LHCN-M2 (cell line): Measurements from ENCODE around the gene BEND6. TPM values are rescaled to one million over a fixed set of nuclear protein-coding genes. Genes with fewer than 3 reads are reported as not detected.

Experiments
- DNase-seq: peaks from one replicate; pipeline ENCODE4 v3.0.0-alpha.2; 2012; ENCODE audit warnings: low read depth
- total RNA-seq: library from RNA; depleted of rRNA; stranded (reverse); fragments of >200 nt; gene quantifications from 2 replicates; pipeline ENCODE4 v1.2.3, GENCODE V29; 2014

The BEND6 gene
- total RNA-seq, 1 experiment from 2014 or later, result 14.1 TPM

DNA sequence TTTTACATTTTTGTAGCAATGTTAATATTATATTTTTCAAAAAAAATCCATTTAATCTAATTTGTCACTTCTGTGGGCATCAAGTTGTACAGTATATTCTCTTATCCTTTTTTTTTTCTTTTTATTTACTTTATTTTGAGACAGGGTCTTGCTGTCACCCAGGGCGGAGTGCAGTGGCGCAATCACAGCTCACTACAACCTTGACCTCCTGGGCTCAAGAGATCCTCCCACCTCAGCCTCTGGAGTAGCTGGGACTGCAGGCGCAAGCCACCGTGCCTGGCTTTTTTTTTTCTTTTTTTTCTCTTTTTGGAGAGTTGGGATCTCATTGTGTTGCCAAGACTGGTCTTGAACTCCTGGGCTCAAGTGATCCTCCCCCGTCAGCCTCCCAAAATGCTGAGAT, 14.4 kb upstream of the BEND6 start:
- no peak for DNase-seq

- no peak for DNase-seq
Measured at GRCh38 chr6:56940977-56941376, 13.9 kb upstream of the BEND6 start.

- no peak for DNase-seq
Measured at GRCh38 chr6:56944661-56945060, 10.2 kb upstream of the BEND6 start.

GRCh38 chr6:56946368-56946767, 8.5 kb upstream of the BEND6 start:
- DNase-seq, result no peak

DNA sequence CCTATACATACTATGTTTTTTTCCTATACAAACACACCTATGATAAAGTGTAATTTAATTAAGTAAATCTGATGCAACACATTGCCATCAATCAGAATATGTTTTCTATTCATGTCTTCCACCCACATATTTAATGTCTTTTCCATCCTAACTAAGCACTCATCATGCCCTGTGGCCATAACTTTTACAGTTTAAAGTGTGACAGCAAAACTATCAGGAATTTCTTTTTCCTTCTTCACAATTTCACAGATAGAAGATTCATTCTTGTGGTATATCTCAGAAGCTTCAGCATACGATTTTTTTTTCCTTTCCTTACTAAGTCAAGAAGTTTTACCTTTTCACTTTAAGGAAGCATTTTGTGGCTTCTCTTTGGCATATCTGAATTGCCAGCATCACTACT, 7.0 kb upstream of the BEND6 start:
- DNase-seq, result no peak

GRCh38 chr6:56949265-56949664, 5.6 kb upstream of the BEND6 start:
- no peak for DNase-seq

- no peak for DNase-seq
Measured at GRCh38 chr6:56949925-56950495, 4.9 kb upstream of the BEND6 start.

GRCh38 chr6:56951049-56951831, 3.7 kb upstream of the BEND6 start:
- no peak for DNase-seq

- DNase-seq, result peak; percentile 23
Measured at GRCh38 chr6:56953597-56954402, 1.1 kb upstream of the BEND6 start.

- DNase-seq, result peak; percentile 92
Measured at GRCh38 chr6:56955171-56956155, 556 bp downstream of the BEND6 start.

DNA sequence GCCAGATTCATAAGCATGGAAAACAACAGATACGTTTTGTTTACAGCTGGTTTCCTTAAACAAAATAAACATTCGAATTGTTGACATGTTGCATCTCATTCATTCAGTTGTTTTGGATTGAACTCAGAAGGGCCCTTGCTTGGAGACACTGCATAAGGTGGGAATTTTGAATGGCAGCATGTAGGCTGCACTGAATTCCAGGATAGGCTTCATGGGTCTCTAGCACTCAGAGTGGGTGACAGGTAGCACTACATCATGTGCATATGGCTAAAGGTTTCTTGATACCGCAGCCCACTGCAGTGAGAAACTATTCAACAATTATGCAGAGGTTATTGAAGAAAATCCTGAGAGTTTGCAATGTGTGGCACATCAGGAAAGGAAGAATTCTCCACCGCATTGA, 1.6 kb downstream of the BEND6 start:
- DNase-seq, result no peak

DNA sequence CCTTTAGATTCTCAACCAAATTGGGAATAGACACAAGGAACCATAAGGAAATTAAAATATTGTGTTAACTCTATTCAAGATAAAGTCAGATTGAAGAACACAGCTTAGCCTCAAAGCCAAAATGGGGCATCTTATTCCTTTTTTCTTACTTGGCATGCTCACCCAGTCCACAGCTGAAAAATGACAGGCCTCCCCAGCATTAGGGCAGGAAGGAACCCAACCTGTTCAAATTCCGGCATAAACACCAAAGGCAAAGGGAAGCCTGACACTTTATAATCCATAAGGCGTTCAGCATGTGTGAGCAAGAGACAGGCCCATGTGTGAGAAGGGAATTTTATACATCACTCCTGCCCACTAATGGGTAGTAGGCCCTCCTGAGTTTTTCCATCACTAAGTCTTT, 2.9 kb downstream of the BEND6 start:
- no peak for DNase-seq

- DNase-seq, result peak; percentile 32
Measured at GRCh38 chr6:56958481-56958880, 3.6 kb downstream of the BEND6 start.

DNA sequence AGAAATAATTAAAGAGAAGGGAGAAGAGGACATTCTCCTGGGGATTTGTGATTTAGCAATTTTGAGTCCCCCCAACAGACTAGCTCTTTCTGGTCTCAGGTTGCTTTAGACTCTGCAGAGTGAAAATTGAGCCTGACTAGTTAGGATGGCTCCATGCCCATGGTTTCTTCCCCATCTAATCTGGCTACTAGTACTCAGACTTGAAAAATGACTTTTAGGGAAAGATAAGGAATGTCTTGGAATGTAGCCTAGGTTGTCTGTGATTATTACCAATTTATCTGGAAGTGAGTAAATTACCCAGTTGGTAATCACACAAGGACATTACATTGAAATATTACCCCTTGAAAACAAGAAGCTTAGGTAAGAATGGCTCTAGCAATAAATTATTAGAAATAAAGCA, 4.2 kb downstream of the BEND6 start:
- DNase-seq, result peak; percentile 18

DNA sequence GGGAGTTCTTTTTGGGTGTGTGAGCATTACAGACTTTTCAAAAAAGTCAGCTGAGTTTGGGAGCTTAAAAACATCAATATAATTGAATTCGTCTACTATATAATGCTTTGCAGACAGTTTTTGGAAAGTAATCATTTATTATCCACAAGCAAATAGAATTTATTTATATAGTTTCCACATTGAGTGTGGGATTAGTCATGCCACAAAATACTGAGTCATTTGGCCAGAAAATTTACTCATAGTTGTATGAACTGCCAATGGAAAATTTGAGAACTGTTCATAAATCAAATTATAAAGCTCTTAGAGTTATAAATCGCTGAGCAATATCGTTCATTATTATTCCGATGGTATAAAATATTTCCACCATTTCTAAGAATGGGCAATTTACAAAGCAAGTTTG, 5.0 kb downstream of the BEND6 start:
- peak; percentile 72 for DNase-seq

DNA sequence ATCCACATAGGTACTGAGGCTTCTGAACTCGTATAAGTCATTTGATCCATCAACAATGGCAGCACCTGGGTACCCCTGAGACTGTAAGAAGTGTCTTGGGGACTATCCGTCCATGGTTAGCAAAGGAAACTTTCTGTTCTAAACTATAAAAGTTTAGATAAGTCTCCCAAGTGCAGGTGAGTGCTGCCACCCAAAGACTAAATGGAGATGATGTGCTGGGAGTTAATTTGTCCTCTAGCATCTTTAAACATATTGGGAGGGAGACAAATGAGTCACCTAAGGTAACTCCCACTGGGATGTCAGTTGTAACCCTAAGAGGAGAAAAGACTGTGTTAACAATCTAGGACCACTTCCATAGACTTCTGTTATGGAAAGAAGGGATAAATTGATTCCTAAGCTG, 6.2 kb downstream of the BEND6 start:
- peak; percentile 51 for DNase-seq

DNA sequence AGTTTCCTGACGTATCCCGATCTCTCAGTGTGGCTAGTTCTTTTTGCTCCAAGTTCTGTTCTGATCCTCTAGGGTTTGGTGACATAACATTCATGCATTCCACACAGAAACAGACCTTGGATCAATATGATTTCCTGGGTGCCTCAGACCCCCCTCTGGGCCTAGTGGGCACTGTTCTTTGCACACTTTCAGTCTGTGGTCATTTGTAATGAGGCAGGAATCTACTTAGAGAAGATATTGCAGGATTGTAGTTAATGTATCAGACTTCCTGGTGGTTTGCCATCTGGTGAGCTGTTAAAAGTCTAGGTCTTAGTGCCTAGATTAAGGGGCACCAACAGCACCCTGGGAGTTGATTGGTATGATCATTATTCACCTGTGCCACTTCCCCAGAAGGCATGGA, 7.5 kb downstream of the BEND6 start:
- no peak for DNase-seq

DNA sequence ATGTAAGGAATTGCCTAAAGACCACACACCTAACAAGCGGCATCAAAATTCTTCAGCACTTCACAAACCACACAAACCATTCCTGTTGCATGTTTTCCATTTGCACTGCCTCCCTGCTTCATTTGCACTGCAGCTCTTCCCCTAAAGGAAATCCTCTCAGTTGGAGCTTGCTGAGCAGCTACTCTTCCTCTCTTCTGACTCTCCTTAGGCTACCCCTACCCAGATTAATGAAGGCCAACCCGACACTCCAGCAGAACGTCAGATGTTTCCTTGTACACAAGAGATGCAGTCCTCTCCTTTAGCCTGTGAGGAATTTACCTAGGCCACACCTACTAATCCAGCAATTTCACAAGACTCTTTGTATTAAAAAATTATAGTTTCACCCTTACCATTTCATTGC, 8.1 kb downstream of the BEND6 start:
- no peak for DNase-seq

DNA sequence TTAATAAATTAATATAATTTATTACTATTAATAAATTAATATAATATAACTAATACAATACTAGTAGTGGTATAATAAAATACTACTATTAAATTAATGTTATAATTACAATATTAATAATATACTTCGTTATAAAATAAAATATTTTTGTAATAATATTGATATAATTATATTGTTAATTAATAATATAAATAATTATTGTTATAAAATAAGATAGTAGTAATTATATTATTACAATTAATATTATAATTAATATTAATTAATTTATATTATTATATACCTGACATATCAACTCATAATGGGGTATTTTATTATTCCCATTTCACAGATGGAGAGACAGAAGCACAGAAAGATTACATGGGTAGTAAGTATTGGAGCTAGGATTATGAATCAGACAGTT, 8.9 kb downstream of the BEND6 start:
- DNase-seq, result no peak

- DNase-seq, result no peak
Measured at GRCh38 chr6:56965126-56965525, 10.2 kb downstream of the BEND6 start.

DNA sequence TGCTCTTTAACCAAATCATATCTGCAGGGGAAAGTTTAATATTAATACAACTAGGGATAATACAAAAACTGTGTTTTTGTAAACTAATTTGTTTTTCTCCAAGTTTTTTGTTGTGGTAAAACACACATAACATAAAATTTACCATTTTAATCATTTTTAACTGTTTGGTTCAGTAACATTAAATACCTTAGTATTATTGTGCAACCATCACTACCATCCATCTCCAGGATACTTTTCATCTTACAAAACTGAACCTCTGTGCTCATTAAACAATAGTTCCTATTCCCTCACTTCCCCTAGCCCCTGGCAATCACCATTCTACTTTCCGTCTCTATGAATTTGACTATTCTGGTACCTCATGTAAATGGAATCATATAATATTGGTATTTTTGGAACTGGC, 15.9 kb downstream of the BEND6 start:
- DNase-seq, result no peak
